Activated naive CD4-positive, alpha-beta T cell treated with Interleukin-2 at 50 U/mL for 16 hours (primary cell): ENCODE results near the gene SEMA4B.

Experiments
- DNase-seq: peaks from one replicate; pipeline ENCODE4 v3.0.0-alpha.2; 2020

The SEMA4B gene

DNA sequence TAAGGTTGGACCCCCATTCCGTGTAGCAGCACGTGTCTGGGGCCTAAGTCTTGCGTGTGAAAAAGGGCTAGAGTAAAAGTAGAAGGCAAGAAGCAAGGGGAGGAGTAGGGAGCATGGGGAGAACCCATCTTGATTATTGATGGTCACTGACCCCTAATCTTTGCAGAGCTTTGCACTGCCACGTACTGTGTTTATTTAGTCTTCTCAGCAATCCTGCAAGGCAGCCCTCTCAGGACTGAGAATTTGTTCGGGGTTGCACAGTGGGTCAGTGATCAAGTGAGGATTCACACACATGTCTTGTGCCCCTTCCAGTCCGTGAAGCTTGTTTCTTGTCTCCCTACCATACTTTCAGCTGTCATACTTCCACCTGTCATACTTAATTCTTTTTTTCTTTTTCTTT, 7.2 kb downstream of the SEMA4B start:
- no peak for DNase-seq

DNA sequence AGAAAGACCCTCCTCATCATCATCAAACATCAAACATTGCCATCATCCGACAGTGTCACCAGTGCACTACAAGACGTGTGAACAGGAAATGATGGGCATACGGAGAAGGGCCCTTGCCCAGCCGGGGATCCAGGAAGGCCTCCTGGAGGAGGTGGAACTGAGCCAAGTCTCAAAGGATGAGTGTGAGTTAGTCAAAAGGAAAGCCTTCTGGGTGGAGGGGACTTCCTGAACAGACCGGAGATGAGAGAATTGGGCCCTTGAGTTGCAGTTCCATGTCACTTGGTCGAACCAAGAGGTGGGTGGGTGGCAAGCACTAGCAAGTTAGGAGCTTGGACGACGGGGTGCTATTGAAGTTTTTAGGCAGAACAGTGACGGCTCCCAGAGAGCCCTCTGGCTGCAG, 8.5 kb downstream of the SEMA4B start:
- no peak for DNase-seq

DNA sequence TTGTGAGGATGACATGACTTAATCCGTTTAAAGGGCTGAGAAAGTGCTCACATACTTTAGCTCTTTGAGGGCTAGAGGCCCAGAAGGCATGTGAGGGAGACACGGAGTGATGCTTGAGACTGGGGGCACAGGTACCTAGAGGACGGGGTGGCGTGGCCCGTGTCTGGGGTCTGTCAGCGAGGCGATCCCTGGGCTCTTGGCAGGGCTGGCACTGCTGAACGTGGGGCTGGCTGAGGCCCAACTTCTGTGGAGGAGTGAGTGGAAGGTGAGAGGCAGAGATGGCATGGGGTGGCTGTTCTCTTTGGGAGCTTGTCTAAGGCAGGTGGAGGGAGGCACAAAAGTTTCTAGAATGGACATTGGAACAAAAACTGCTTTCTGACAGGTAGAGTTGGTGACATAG, 9.5 kb downstream of the SEMA4B start:
- DNase-seq: no peak

DNA sequence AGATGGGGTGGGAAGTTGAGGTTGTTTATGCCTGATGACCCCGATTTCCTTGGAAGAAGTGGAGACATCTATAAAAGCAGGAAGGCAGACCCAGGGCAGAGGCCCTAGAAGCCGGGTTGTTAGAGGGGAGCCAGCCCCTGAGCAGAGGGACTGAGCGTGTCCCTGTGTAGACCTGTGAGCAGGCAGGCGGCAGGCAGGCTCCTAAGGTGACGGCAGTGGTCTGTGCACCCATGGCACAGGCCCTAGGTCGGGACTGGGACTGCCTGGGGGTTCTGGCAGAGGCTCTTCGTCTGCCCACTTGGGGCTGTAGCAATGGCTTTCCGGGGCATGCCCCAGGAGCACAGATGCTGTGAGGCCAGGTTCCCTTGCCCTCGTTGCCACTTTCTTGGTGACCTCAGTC, 9.9 kb downstream of the SEMA4B start:
- no peak for DNase-seq

- no peak for DNase-seq
Observed at GRCh38 chr15:90211440-90212143, 10.5 kb downstream of the SEMA4B start.

- DNase-seq: no peak
Observed at GRCh38 chr15:90212221-90213098, 11.3 kb downstream of the SEMA4B start.

GRCh38 chr15:90213122-90213817, 12.1 kb downstream of the SEMA4B start:
- no peak for DNase-seq

- no peak for DNase-seq
Observed at GRCh38 chr15:90213818-90214204, 12.7 kb downstream of the SEMA4B start.

DNA sequence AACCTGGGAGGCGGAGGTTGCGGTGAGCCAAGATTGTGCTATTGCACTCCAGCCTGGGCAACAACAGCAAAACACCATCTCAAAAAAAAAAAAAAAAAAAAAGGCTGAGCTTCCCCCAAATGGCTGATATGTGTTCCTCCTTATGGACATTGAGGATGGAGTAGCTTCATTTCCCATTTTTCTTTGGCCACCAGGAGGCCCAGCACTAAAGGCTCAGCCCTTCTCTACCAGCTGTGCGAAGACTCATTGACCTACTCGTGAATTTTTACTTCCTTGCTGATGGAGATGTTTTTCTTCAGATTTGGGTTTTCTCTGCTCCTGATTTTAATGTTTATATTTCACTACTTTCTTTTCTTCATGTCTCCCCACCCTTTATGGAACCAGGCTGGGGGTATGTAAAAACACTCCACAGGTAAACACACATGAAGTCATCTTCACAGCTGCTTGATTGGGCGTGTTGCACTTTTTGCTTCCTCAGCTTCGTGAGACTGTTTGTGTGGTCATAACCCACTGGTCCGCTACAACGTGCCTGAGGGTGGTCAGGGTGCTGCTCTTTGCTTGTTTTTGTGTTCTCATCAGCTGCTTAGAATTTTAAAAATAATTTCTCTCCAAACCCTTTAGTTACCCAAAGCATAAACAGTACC, 13.5 kb downstream of the SEMA4B start:
- DNase-seq: no peak

DNA sequence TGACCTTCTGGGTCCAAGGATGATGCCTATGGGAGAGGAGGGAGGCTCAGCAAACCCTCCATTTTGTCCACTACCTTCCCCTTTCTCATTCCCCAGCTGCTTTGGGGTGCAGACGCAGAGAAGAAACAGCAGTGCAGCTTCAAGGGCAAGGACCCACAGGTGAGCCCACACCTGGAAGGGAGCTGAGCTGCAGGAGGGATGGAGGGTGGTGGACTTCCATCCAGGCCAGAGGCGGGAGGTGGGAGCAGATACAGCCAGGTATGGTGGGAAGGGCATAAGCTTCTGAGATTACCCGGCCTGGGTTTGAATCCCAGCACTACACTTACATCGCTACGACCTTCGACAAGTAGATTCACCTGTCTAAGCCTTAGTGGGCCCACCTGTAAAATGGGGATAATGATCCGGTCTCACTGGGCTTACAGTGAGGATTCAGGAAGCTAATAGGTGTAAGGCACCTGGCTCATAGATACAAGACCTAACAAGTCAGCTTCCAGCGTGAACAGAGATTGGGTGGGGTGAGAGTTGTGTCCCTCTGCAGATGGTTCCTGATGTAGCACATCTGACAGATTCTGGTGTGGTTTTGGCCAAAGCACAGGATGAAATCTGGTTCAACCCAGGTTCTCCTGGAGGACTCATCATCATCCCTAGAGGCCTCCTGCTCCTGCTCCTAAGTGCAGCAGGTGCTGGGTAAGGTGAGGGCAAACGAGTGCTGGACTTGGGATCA, 16.7 kb downstream of the SEMA4B start:
- DNase-seq: no peak

DNA sequence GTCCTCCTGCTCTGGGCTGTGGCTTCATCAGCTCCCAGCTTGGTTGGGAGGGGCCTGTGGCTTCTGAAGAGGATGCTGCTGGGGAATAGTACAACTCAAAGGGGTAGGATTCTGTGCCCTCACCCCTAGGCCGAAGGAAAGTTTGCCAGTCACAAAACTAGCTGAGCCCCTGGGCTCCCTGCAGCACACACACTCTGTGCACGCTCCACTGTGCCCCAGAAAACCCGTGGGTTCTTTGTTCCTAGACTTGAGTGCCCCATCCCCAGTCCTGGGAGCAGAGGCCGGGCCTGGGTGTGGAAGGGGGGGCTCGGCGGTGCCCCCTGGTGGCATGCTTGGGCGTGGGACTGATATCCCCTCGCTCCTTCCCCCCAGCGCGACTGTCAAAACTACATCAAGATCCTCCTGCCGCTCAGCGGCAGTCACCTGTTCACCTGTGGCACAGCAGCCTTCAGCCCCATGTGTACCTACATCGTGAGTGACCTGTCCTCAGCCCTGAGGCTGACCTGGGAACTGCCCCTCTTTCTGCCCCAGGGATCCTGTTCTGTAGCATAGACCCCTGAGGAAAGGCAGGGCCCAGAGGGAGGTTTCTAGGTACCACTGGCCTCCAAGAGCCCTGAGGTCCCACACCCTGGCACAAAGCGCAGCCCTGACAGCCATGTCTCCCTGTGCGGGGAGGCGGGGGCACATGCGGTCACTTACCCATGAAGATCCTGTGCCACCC, 18.5 kb downstream of the SEMA4B start:
- DNase-seq: peak; percentile 57

- DNase-seq: no peak
Observed at GRCh38 chr15:90221246-90221900, 20.2 kb downstream of the SEMA4B start.

DNA sequence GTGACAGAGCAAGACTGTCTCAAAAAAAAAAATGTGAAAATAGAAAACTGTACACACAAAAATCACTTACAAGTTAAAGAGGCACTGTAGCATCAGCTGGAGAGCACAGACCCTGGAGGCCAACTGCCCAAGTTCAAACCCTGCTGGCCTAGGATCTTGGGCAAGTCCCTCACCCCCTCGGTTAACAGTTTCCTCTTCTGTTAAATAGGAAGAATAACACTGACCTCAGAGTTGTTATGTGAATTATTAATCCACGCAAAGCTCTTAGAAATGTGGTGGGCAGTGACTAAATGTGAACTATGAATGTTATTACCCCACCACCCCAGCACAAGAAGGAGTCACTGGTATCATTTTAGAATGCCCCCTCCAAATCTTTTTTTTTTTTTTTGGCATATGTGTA, 21.4 kb downstream of the SEMA4B start:
- no peak for DNase-seq

- no peak for DNase-seq
Observed at GRCh38 chr15:90223441-90224165, 22.5 kb downstream of the SEMA4B start.

DNA sequence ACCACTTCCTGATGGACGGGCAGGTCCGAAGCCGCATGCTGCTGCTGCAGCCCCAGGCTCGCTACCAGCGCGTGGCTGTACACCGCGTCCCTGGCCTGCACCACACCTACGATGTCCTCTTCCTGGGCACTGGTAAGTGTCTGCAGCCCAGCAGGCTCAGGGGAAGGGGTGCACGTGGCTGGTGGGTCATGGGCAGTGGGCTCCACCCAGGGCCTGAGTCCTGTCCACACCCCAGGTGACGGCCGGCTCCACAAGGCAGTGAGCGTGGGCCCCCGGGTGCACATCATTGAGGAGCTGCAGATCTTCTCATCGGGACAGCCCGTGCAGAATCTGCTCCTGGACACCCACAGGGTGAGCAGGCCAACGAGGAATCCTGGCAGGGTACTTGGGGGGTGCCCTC, 23.9 kb downstream of the SEMA4B start:
- DNase-seq: no peak

GRCh38 chr15:90225504-90226234, 24.5 kb downstream of the SEMA4B start:
- DNase-seq: no peak

GRCh38 chr15:90227336-90227735, 26.2 kb downstream of the SEMA4B start:
- DNase-seq: no peak

DNA sequence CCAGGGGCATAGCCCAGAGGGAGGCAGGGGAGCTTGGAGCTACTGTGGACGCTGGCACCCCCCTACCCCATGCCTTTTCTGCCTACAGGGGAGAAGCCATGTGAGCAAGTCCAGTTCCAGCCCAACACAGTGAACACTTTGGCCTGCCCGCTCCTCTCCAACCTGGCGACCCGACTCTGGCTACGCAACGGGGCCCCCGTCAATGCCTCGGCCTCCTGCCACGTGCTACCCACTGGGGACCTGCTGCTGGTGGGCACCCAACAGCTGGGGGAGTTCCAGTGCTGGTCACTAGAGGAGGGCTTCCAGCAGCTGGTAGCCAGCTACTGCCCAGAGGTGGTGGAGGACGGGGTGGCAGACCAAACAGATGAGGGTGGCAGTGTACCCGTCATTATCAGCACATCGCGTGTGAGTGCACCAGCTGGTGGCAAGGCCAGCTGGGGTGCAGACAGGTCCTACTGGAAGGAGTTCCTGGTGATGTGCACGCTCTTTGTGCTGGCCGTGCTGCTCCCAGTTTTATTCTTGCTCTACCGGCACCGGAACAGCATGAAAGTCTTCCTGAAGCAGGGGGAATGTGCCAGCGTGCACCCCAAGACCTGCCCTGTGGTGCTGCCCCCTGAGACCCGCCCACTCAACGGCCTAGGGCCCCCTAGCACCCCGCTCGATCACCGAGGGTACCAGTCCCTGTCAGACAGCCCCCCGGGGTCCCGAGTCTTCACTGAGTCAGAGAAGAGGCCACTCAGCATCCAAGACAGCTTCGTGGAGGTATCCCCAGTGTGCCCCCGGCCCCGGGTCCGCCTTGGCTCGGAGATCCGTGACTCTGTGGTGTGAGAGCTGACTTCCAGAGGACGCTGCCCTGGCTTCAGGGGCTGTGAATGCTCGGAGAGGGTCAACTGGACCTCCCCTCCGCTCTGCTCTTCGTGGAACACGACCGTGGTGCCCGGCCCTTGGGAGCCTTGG, 27.0 kb downstream of the SEMA4B start:
- no peak for DNase-seq

GRCh38 chr15:90228960-90229359, 27.8 kb downstream of the SEMA4B start:
- no peak for DNase-seq
